GM23338 (cell line): Measurements from ENCODE around the gene CDIPT. TPM values are rescaled to one million over a fixed set of nuclear protein-coding genes. Genes with fewer than 3 reads are reported as not detected.
A peak's percentile ranks its signal among the peaks of the same experiment; 100 is the strongest.

Experiments
- ATAC-seq: fragments of 200-7000 bp; cut with Tn5 transposase; 3 replicates; pipeline ENCODE4 v1.9.1; 2020
- DNase-seq: peaks from one replicate; pipeline ENCODE4 v3.0.0-alpha.2; 2015; ENCODE audit warnings: low spot score
- H2AFZ ChIP-seq: fragments of 200-600 bp; sonication (generic); 2 replicates; pipeline ENCODE4 v1.8.0; 2016; ENCODE audit warnings: antibody characterized with exemption, mild to moderate bottlenecking, moderate library complexity
- H3F3A ChIP-seq: fragments of 200-600 bp; sonication (generic); replicated peaks from 2 replicates; pipeline ENCODE4 v1.8.0; 2017; ENCODE audit warnings: antibody characterized with exemption, mixed run types, low read depth
- H3K27ac ChIP-seq: fragments of 200-600 bp; sonication (generic); 2 replicates; pipeline ENCODE4 v1.6.1; 2016; ENCODE audit warnings: low read depth
- H3K27me3 ChIP-seq: fragments of 200-600 bp; sonication (generic); 2 replicates; pipeline ENCODE4 v1.8.0; 2016; ENCODE audit warnings: mild to moderate bottlenecking, mixed run types, moderate library complexity; ENCODE audit not compliant: insufficient read depth
- H3K36me3 ChIP-seq: fragments of 200-600 bp; sonication (generic); 2 replicates; pipeline ENCODE4 v1.8.0; 2016; ENCODE audit warnings: mild to moderate bottlenecking; ENCODE audit not compliant: insufficient read depth
- H3K4me1 ChIP-seq: fragments of 200-600 bp; sonication (generic); 2 replicates; pipeline ENCODE4 v1.8.0; 2016; ENCODE audit warnings: mild to moderate bottlenecking, moderate library complexity; ENCODE audit not compliant: insufficient read depth
- H3K4me2 ChIP-seq: fragments of 200-600 bp; sonication (generic); 2 replicates; pipeline ENCODE4 v1.7.1; 2017; ENCODE audit warnings: mixed run types
- H3K4me3 ChIP-seq: fragments of 200-600 bp; sonication (generic); 2 replicates; pipeline ENCODE4 v1.6.1; 2016; ENCODE audit warnings: mixed run types
- H3K79me2 ChIP-seq: fragments of 200-600 bp; sonication (generic); replicated peaks from 2 replicates; pipeline ENCODE4 v1.8.0; 2017; ENCODE audit warnings: mild to moderate bottlenecking; ENCODE audit not compliant: insufficient read depth
- H3K9me2 ChIP-seq: fragments of 200-600 bp; sonication (generic); 2 replicates; pipeline ENCODE4 v1.8.0; 2017; ENCODE audit not compliant: insufficient read depth
- H4K20me1 ChIP-seq: fragments of 200-600 bp; sonication (generic); replicated peaks from 2 replicates; pipeline ENCODE4 v1.8.0; 2017; ENCODE audit warnings: mild to moderate bottlenecking; ENCODE audit not compliant: insufficient read depth
- H3K27ac Mint-ChIP-seq: 2 replicates; pipeline ENCODE4 v1.8.0; 2020; ENCODE audit warnings: inconsistent platforms, mild to moderate bottlenecking, moderate library complexity, mixed read lengths
- H3K27me3 Mint-ChIP-seq: 3 replicates; pipeline ENCODE4 v1.8.0; 2022; ENCODE audit warnings: low read depth, mild to moderate bottlenecking, moderate library complexity, mixed read lengths, inconsistent platforms; ENCODE audit not compliant: insufficient read depth, poor library complexity
- H3K36me3 Mint-ChIP-seq: 3 replicates; pipeline ENCODE4 v1.8.0; 2021; ENCODE audit warnings: low read depth, mild to moderate bottlenecking, inconsistent platforms, moderate library complexity, mixed read lengths
- H3K4me1 Mint-ChIP-seq: 3 replicates; pipeline ENCODE4 v1.8.0; 2020; ENCODE audit warnings: mild to moderate bottlenecking, inconsistent platforms, mixed read lengths
- H3K4me3 Mint-ChIP-seq: 3 replicates; pipeline ENCODE4 v1.8.0; 2021; ENCODE audit warnings: moderate library complexity, mild to moderate bottlenecking, inconsistent platforms, mixed read lengths
- H3K9me3 Mint-ChIP-seq: 3 replicates; pipeline ENCODE4 v1.8.0; 2020; ENCODE audit warnings: moderate library complexity, mild to moderate bottlenecking, inconsistent platforms, mixed read lengths
- CREB1 ChIP-seq: fragments of 250-450 bp; sonication (Bioruptor Pico); IDR thresholded peaks from 2 replicates; pipeline ENCODE4 v1.5.0; 2020; ENCODE audit warnings: low read depth, mild to moderate bottlenecking, moderate library complexity
- CTCF ChIP-seq, 2 experiments: fragments of 200-600 bp in 1 of 2; sonication (generic) in 1 of 2; conservative IDR thresholded peaks; 2 replicates each; pipeline versions ENCODE4 v1.5.1 to v1.6.1; 2016 to 2017; ENCODE audit warnings: antibody characterized with exemption in 2 of 2, low read depth in 2 of 2, mild to moderate bottlenecking in 2 of 2, moderate library complexity in 1 of 2
- JUNB ChIP-seq: IDR thresholded peaks from one replicate; pipeline ENCODE4 v1.6.1; 2016; ENCODE audit warnings: antibody characterized with exemption; ENCODE audit not compliant: unreplicated experiment
- REST ChIP-seq: IDR thresholded peaks from one replicate; pipeline ENCODE4 v1.6.1; 2018; ENCODE audit warnings: antibody characterized with exemption; ENCODE audit not compliant: unreplicated experiment
- STAT1 ChIP-seq: IDR thresholded peaks from one replicate; pipeline ENCODE4 v1.6.1; 2016; ENCODE audit warnings: antibody characterized with exemption; ENCODE audit not compliant: unreplicated experiment
- ZNF114 ChIP-seq: fragments of 250-450 bp; sonication (Bioruptor Pico); IDR thresholded peaks from 2 replicates; pipeline ENCODE4 v1.5.0; 2020; ENCODE audit warnings: mild to moderate bottlenecking, moderate library complexity
- ZNF331 ChIP-seq: fragments of 250-450 bp; sonication (Bioruptor Pico); IDR thresholded peaks from 2 replicates; pipeline ENCODE4 v1.5.0; 2020; ENCODE audit warnings: low read depth, mild to moderate bottlenecking, moderate library complexity
- polyA plus RNA-seq: library from polyadenylated mRNA; unstranded; fragments of >200 nt; fragmentation: Nextera tagmentation; extraction: Ambion mirVana; gene quantifications from 2 replicates; pipeline ENCODE4 v1.2.1, GENCODE V29; 2016
- total RNA-seq: library from RNA; depleted of rRNA; stranded (reverse); fragments of >200 nt; shearing (Covaris generic); gene quantifications from 2 replicates; pipeline ENCODE4 v1.2.3, GENCODE V29; 2014

The CDIPT gene
- total and polyA plus RNA-seq, 2 experiments from 2014 or later = 36.2 to 78.1 TPM

- TF ChIP-seq CTCF (conservative IDR thresholded peaks at IDR 0.05; ENCODE audit: low read depth in 2 of 2) = peak in 1 of 2 experiments; percentile 17; a peak in 2 of 4 replicates
Measured at GRCh38 chr16:29816694-29817441, 46.2 kb downstream of the CDIPT start (continued).

GRCh38 chr16:29815793-29816693 is 47.0 kb downstream of the CDIPT start, which contains the start of gene PAGR1:
PAGR1 (plus strand) TSS chr16:29816152; CDS start chr16:29816526, 374 bp downstream.
- no peaks in the 10 kb centered on the region for H3K9me2 ChIP-seq
- peak within 1 kb of the TSS; percentile 78 for H3K27ac ChIP-seq
- peaks cover 4% of the 10 kb centered on the region; the same call in 1 of the 3 replicates for H3K9me3 Mint-ChIP-seq
- H3K27ac Mint-ChIP-seq = peak within 1 kb of the TSS; percentile 98
- ATAC-seq (peak; percentile 46), DNase-seq (peak; percentile 99)
- peaks cover 13% of the 10 kb centered on the region for H3K36me3 ChIP-seq
- peaks cover 35% of the 10 kb centered on the region for H3K36me3 Mint-ChIP-seq
- H4K20me1 ChIP-seq = 0 out of 2 replicates have a peak, but pooled peaks cover 2% of the 10 kb centered on the region
- peaks cover 45% of the 10 kb centered on the region for H3K4me1 ChIP-seq
- peak within 1 kb of the TSS; percentile 96 for H3K4me3 Mint-ChIP-seq
- peaks cover 29% of the 10 kb centered on the region for H3K27me3 Mint-ChIP-seq
- H3K4me2 ChIP-seq = peak within 1 kb of the TSS; percentile 98
- H3F3A ChIP-seq = peaks cover 31% of the 10 kb centered on the region; the same call in 1 of the 2 replicates
- H2AFZ ChIP-seq = peak within 1 kb of the TSS; percentile 97
- H3K4me1 Mint-ChIP-seq = peaks cover 53% of the 10 kb centered on the region
- H3K27me3 ChIP-seq = no peaks in the 10 kb centered on the region
- peaks cover 23% of the 10 kb centered on the region for H3K79me2 ChIP-seq
- H3K4me3 ChIP-seq = peak within 1 kb of the TSS; percentile 100
- TF ChIP-seq ZNF331 (CRISPR knock-in tag) = no peak
- TF ChIP-seq CREB1 (CRISPR knock-in tag) = peak; percentile 89
- TF ChIP-seq REST = peak; percentile 7
- no peak for TF ChIP-seq JUNB
- TF ChIP-seq ZNF114 (CRISPR knock-in tag) = no peak
- TF ChIP-seq CTCF (conservative IDR thresholded peaks at IDR 0.05; ENCODE audit: low read depth in 2 of 2) = peak; percentile 79 to 80
- no peak for TF ChIP-seq STAT1
